Keratinocyte (primary cell): ENCODE data around the gene GALNS. TPM values are rescaled to one million over a fixed set of nuclear protein-coding genes. Genes with fewer than 3 reads are reported as not detected.

Source experiments
- DNase-seq: peaks from one replicate; pipeline ENCODE4 v3.0.0-alpha.2; 2011; ENCODE audit warnings: low read depth, missing footprints, low spot score
- FAIRE-seq: peaks from 2 replicates; lab custom pipeline; 2011; peaks lifted over from hg19 to GRCh38; lab: Jason Lieb, UNC
- H2AFZ ChIP-seq: 2 replicates; pipeline ENCODE4 v1.6.0; 2012; ENCODE audit warnings: low read length, control low read depth, inconsistent platforms; ENCODE audit not compliant: control insufficient read depth
- H3K27ac ChIP-seq: 2 replicates; pipeline ENCODE4 v1.5.1; 2011; ENCODE audit warnings: low read length; ENCODE audit not compliant: control insufficient read depth, insufficient read depth
- H3K27me3 ChIP-seq: 3 replicates; pipeline ENCODE4 v1.6.0; 2011; ENCODE audit warnings: low read length; ENCODE audit not compliant: control insufficient read depth, insufficient read depth; ENCODE audit errors: extremely low read depth
- H3K36me3 ChIP-seq, 2 experiments: 2 replicates in 1 of 2; 3 replicates in 1 of 2; pipeline ENCODE4 v1.5.1; 2011; ENCODE audit warnings: low read length in 2 of 2, mild to moderate bottlenecking in 1 of 2; ENCODE audit not compliant: control insufficient read depth in 2 of 2, insufficient read depth in 2 of 2; ENCODE audit errors: extremely low read depth in 1 of 2
- H3K4me1 ChIP-seq: 3 replicates; pipeline ENCODE4 v1.5.1; 2011; ENCODE audit warnings: low read length; ENCODE audit not compliant: control insufficient read depth, insufficient read depth; ENCODE audit errors: extremely low read depth
- H3K4me2 ChIP-seq: 3 replicates; pipeline ENCODE4 v1.6.0; 2011; ENCODE audit warnings: low read depth, low read length; ENCODE audit not compliant: control insufficient read depth, insufficient read depth; ENCODE audit errors: extremely low read depth
- H3K4me3 ChIP-seq, 3 experiments: fragments of 200-600 bp in 1 of 3; sonication (generic) in 1 of 3; 2 replicates in 2 of 3; 3 replicates in 1 of 3; pipeline ENCODE4 v1.5.1; 2011 to 2016; ENCODE audit warnings: low read length in 3 of 3, mild to moderate bottlenecking in 3 of 3, control low read depth in 2 of 3, inconsistent platforms in 1 of 3, low read depth in 1 of 3, mixed read lengths in 1 of 3, mixed run types in 1 of 3, moderate library complexity in 1 of 3; ENCODE audit not compliant: control insufficient read depth in 2 of 3, insufficient read depth in 2 of 3; ENCODE audit errors: extremely low read depth in 1 of 3
- H3K79me2 ChIP-seq: 2 replicates; pipeline ENCODE4 v1.6.0; 2012; ENCODE audit warnings: low read length; ENCODE audit not compliant: control insufficient read depth, insufficient read depth
- H3K9ac ChIP-seq: 3 replicates; pipeline ENCODE4 v1.6.0; 2011; ENCODE audit warnings: low read length; ENCODE audit not compliant: control insufficient read depth, insufficient read depth; ENCODE audit errors: extremely low read depth
- H3K9me1 ChIP-seq: 3 replicates; pipeline ENCODE4 v1.6.0; 2011; ENCODE audit warnings: low read length; ENCODE audit not compliant: control insufficient read depth, insufficient read depth; ENCODE audit errors: extremely low read depth
- H3K9me3 ChIP-seq: 2 replicates; pipeline ENCODE4 v1.5.1; 2012; ENCODE audit warnings: low read depth, low read length; ENCODE audit not compliant: control insufficient read depth
- H4K20me1 ChIP-seq: 3 replicates; pipeline ENCODE4 v1.6.0; 2011; ENCODE audit warnings: low read length; ENCODE audit not compliant: control insufficient read depth, insufficient read depth; ENCODE audit errors: extremely low read depth
- CTCF ChIP-seq, 3 experiments: IDR thresholded peaks in 1 of 3; conservative IDR thresholded peaks in 1 of 3; optimal IDR thresholded peaks in 1 of 3; 2 replicates in 2 of 3; 3 replicates in 1 of 3; pipeline versions ENCODE3 to v1.5.1; 2011; ENCODE audit warnings: low read length in 3 of 3, mild to moderate bottlenecking in 3 of 3, moderate library complexity in 2 of 3, control low read depth in 1 of 3, inconsistent platforms in 1 of 3; ENCODE audit not compliant: insufficient read depth in 2 of 3; ENCODE audit errors: extremely low read depth in 1 of 3
- EZH2 ChIP-seq: IDR thresholded peaks from one replicate; pipeline ENCODE4 v1.6.1; 2012; ENCODE audit warnings: inconsistent platforms, mild to moderate bottlenecking, low read length, moderate library complexity
- dilution Hi-C: fragments of 300-500 bp; cut with MboI; formaldehyde crosslinking; loops from one replicate; pipeline ENCODE4 v1.7.0; 2020; ENCODE audit warnings: low sequenced_read_pairs; ENCODE audit not compliant: extremely low pct_ligation_motif_present
- polyA plus RNA-seq, 5 experiments: library from polyadenylated mRNA; depleted of rRNA in 3 of 5; stranded (reverse) in 3 of 5; stranded (forward) in 1 of 5; unstranded in 1 of 5; fragments of >200 nt; gene quantifications; 1 replicate in 1 of 5; 2 replicates in 3 of 5; 3 replicates in 1 of 5; pipeline versions ENCODE4 v1.2.1 to v1.2.3, GENCODE V29; 2011 to 2012; ENCODE audit warnings: missing spikeins in 2 of 5, low read depth in 1 of 5, low replicate concordance in 1 of 5

GALNS gene
- polyA plus RNA-seq, 1 donor (not counting 4 experiments of a cell fraction or from before 2014, with no cell fraction given): 8.3 TPM

GRCh38 chr16:88775825-88776224, 80.9 kb downstream of the GALNS start:
- TF ChIP-seq EZH2: no peak
- TF ChIP-seq CTCF (optimal IDR thresholded peaks at IDR 0.05 in 1 of 3, IDR thresholded peaks at IDR 0.05 in 1 of 3, conservative IDR thresholded peaks at IDR 0.05 in 1 of 3; ENCODE audit: extremely low read depth in 1 of 3, insufficient read depth in 2 of 3, low read length in 3 of 3): no peak
- Histone ChIP-seq H3K27ac (no peak overlapping the region), H3K9ac (no peak overlapping the region), H3K36me3 (peaks cover 18 to 20% of the 10 kb centered on the region in 2 experiments), H4K20me1 (peaks cover 52% of the 10 kb centered on the region), H3K9me1 (no peaks in the 10 kb centered on the region), H3K4me2 (no peak overlapping the region), H3K4me1 (peaks cover 14% of the 10 kb centered on the region), H2AFZ (no peak overlapping the region), H3K79me2 (peaks cover 97% of the 10 kb centered on the region), H3K4me3 (no peak overlapping the region), H3K27me3 (no peaks in the 10 kb centered on the region), H3K9me3 (no peaks in the 10 kb centered on the region)
- DNase-seq (no peak), FAIRE-seq (no peak)
- dilution Hi-C loops: no loop called here

- dilution Hi-C loops: loop anchor here (25.0 kb wide), 1 partner anchor 112 kb away; the partner anchor contains the start of genes CYBA and MVD
- FAIRE-seq (no peak), DNase-seq (no peak)
- Histone ChIP-seq H3K9me3 (no peaks in the 10 kb centered on the region), H3K4me3 (no peak overlapping the region), H3K27me3 (no peaks in the 10 kb centered on the region), H3K9me1 (peaks cover 3% of the 10 kb centered on the region), H3K9ac (no peak overlapping the region), H3K4me1 (peaks cover 19% of the 10 kb centered on the region), H3K4me2 (no peak overlapping the region), H3K36me3 (peaks cover 17 to 22% of the 10 kb centered on the region in 2 experiments), H2AFZ (no peak overlapping the region), H4K20me1 (peaks cover 55% of the 10 kb centered on the region), H3K27ac (no peak overlapping the region), H3K79me2 (peaks cover 97% of the 10 kb centered on the region)
- TF ChIP-seq CTCF (optimal IDR thresholded peaks at IDR 0.05 in 1 of 3, IDR thresholded peaks at IDR 0.05 in 1 of 3, conservative IDR thresholded peaks at IDR 0.05 in 1 of 3; ENCODE audit: extremely low read depth in 1 of 3, insufficient read depth in 2 of 3, low read length in 3 of 3): no peak
- TF ChIP-seq EZH2: no peak
Measured at GRCh38 chr16:88774544-88775393, 82.0 kb downstream of the GALNS start.
